Duodenal mucosa (tissue), 2 donors: ENCODE data around the gene HOXC9.

Experiments
- H3K27ac ChIP-seq: one replicate; pipeline ENCODE4 v1.7.0; 2013; ENCODE audit warnings: low read depth, low read length
- H3K27me3 ChIP-seq, 2 donors: one replicate each; pipeline ENCODE4 v1.7.0; 2013; ENCODE audit warnings: low read length in 2 of 2, control low read depth in 1 of 2; ENCODE audit not compliant: insufficient read depth in 2 of 2, control insufficient read depth in 1 of 2
- H3K36me3 ChIP-seq, 2 donors: one replicate each; pipeline ENCODE4 v1.7.0; 2013; ENCODE audit warnings: low read length in 2 of 2, control low read depth in 1 of 2; ENCODE audit not compliant: insufficient read depth in 2 of 2, control insufficient read depth in 1 of 2
- H3K4me1 ChIP-seq, 2 donors: one replicate each; pipeline ENCODE4 v1.7.0; 2013; ENCODE audit warnings: low read length in 2 of 2, control low read depth in 1 of 2; ENCODE audit not compliant: insufficient read depth in 2 of 2, control insufficient read depth in 1 of 2
- H3K4me3 ChIP-seq, 2 donors: one replicate each; pipeline ENCODE4 v1.7.0; 2013; ENCODE audit warnings: low read length in 2 of 2, low read depth in 1 of 2
- H3K9ac ChIP-seq, 2 donors: one replicate each; pipeline ENCODE4 v1.7.0; 2013; ENCODE audit warnings: low read length in 2 of 2, low read depth in 1 of 2
- H3K9me3 ChIP-seq, 2 donors: one replicate each; pipeline ENCODE4 v1.7.0; 2013; ENCODE audit warnings: low read length in 2 of 2, control low read depth in 1 of 2; ENCODE audit not compliant: control insufficient read depth in 1 of 2

HOXC9 gene

GRCh38 chr12:53955036-53955775, 44.8 kb upstream of the HOXC9 start:
- Histone ChIP-seq H3K36me3 (no peaks in the 10 kb centered on the region), H3K27ac (no peak overlapping the region), H3K4me1 (peaks cover 0 to 3% of the 10 kb centered on the region in 2 donors), H3K9ac (no peak overlapping the region), H3K4me3 (no peak overlapping the region), H3K9me3 (no peaks in the 10 kb centered on the region), H3K27me3 (peaks cover 96 to 99% of the 10 kb centered on the region in 2 donors)

GRCh38 chr12:53955776-53956250, 44.1 kb upstream of the HOXC9 start:
- Histone ChIP-seq H3K36me3 (no peaks in the 10 kb centered on the region), H3K27ac (no peak overlapping the region), H3K9me3 (no peaks in the 10 kb centered on the region), H3K4me1 (peaks cover 0 to 3% of the 10 kb centered on the region in 2 donors), H3K4me3 (no peak overlapping the region), H3K9ac (no peak overlapping the region), H3K27me3 (peaks cover 96 to 99% of the 10 kb centered on the region in 2 donors)

- no peaks in the 10 kb centered on the region for H3K36me3 ChIP-seq
- no peak overlapping the region for H3K4me3 ChIP-seq
- H3K9me3 ChIP-seq = no peaks in the 10 kb centered on the region
- H3K4me1 ChIP-seq = peaks cover 0 to 3% of the 10 kb centered on the region in 2 donors
- no peak overlapping the region for H3K9ac ChIP-seq
- H3K27me3 ChIP-seq = peaks cover 96 to 99% of the 10 kb centered on the region in 2 donors
- no peak overlapping the region for H3K27ac ChIP-seq
Measured at GRCh38 chr12:53956251-53956887, 43.6 kb upstream of the HOXC9 start.

GRCh38 chr12:53956914-53957536, 42.9 kb upstream of the HOXC9 start:
- H3K4me1 ChIP-seq = peaks cover 0 to 3% of the 10 kb centered on the region in 2 donors
- H3K9ac ChIP-seq = no peak overlapping the region
- no peak overlapping the region for H3K4me3 ChIP-seq
- peaks cover 96 to 99% of the 10 kb centered on the region in 2 donors for H3K27me3 ChIP-seq
- H3K9me3 ChIP-seq = no peaks in the 10 kb centered on the region
- H3K27ac ChIP-seq = no peak overlapping the region
- H3K36me3 ChIP-seq = no peaks in the 10 kb centered on the region

GRCh38 chr12:53958128-53958527, 41.8 kb upstream of the HOXC9 start:
- Histone ChIP-seq H3K4me3 (no peak overlapping the region), H3K27me3 (peaks cover 96 to 99% of the 10 kb centered on the region in 2 donors), H3K9ac (no peak overlapping the region), H3K4me1 (peaks cover 0 to 3% of the 10 kb centered on the region in 2 donors), H3K27ac (no peak overlapping the region), H3K36me3 (no peaks in the 10 kb centered on the region), H3K9me3 (no peaks in the 10 kb centered on the region)

- no peaks in the 10 kb centered on the region for H3K9me3 ChIP-seq
- H3K9ac ChIP-seq = no peak overlapping the region
- no peak overlapping the region for H3K27ac ChIP-seq
- H3K4me3 ChIP-seq = no peak overlapping the region
- H3K4me1 ChIP-seq = peaks cover under 1 to 4% of the 10 kb centered on the region in 2 donors
- H3K27me3 ChIP-seq = peaks cover 96 to 99% of the 10 kb centered on the region in 2 donors
- H3K36me3 ChIP-seq = no peaks in the 10 kb centered on the region
Measured at GRCh38 chr12:53959314-53959713, 40.6 kb upstream of the HOXC9 start.

- H3K27ac ChIP-seq = no peak overlapping the region
- H3K9me3 ChIP-seq = no peaks in the 10 kb centered on the region
- no peak overlapping the region for H3K4me3 ChIP-seq
- H3K9ac ChIP-seq = no peak overlapping the region
- no peaks in the 10 kb centered on the region for H3K36me3 ChIP-seq
- H3K27me3 ChIP-seq = peaks cover 98 to 99% of the 10 kb centered on the region in 2 donors
- peaks cover 4% of the 10 kb centered on the region in 2 donors for H3K4me1 ChIP-seq
Measured at GRCh38 chr12:53960187-53961024, 39.6 kb upstream of the HOXC9 start.

GRCh38 chr12:53961025-53961761, 38.8 kb upstream of the HOXC9 start:
- no peak overlapping the region for H3K4me3 ChIP-seq
- H3K9ac ChIP-seq = no peak overlapping the region
- H3K27ac ChIP-seq = no peak overlapping the region
- no peaks in the 10 kb centered on the region for H3K9me3 ChIP-seq
- no peaks in the 10 kb centered on the region for H3K36me3 ChIP-seq
- peaks cover 96 to 99% of the 10 kb centered on the region in 2 donors for H3K27me3 ChIP-seq
- H3K4me1 ChIP-seq = peaks cover 4% of the 10 kb centered on the region in 2 donors

- H3K4me3 ChIP-seq = no peak overlapping the region
Measured at GRCh38 chr12:53963005-53963404, 37.0 kb upstream of the HOXC9 start.

More at GRCh38 chr12:53963005-53963404, 37.0 kb upstream of the HOXC9 start:
- Histone ChIP-seq H3K4me1 (peaks cover 4% of the 10 kb centered on the region in 2 donors), H3K9ac (no peak overlapping the region), H3K27me3 (peaks cover 96 to 99% of the 10 kb centered on the region in 2 donors), H3K27ac (no peak overlapping the region), H3K36me3 (no peaks in the 10 kb centered on the region), H3K9me3 (no peaks in the 10 kb centered on the region)
